Activated CD4-positive, CD25-positive, alpha-beta regulatory T cell (primary cell): Measurements from ENCODE around the gene MMADHC.

Source experiments
- DNase-seq, 4 experiments: peaks; one replicate each; lab custom pipeline; 2025; lab: John Stamatoyannopoulos, UW

MMADHC gene

GRCh38 chr2:149587220-149587949, at the start of gene MMADHC:
Gene MMADHC (minus strand): TSS chr2:149587775. CDS start chr2:149587097, 678 bp downstream.
- DNase-seq = peak; percentile 81 to 87 (median 85)

GRCh38 chr2:149634103-149634502, 46.5 kb upstream of the MMADHC start:
- DNase-seq = no peak

- DNase-seq = no peak
These were observed 42.9 kb upstream of the MMADHC start for GRCh38 chr2:149630445-149630844.

GRCh38 chr2:149629026-149629425, 41.5 kb upstream of the MMADHC start:
- no peak for DNase-seq

GRCh38 chr2:149627111-149627801, 39.7 kb upstream of the MMADHC start:
- no peak for DNase-seq

GRCh38 chr2:149625671-149626070, 38.1 kb upstream of the MMADHC start:
- no peak for DNase-seq

- no peak for DNase-seq
These were observed 37.7 kb upstream of the MMADHC start for GRCh38 chr2:149625271-149625670.

- DNase-seq = no peak
These were observed 34.8 kb upstream of the MMADHC start for GRCh38 chr2:149622343-149622742.

- DNase-seq = no peak
These were observed 29.9 kb upstream of the MMADHC start for GRCh38 chr2:149617476-149617875.

- DNase-seq = no peak
These were observed 29.3 kb upstream of the MMADHC start for GRCh38 chr2:149616681-149617456.

GRCh38 chr2:149613704-149614103, 26.1 kb upstream of the MMADHC start:
- DNase-seq = no peak

GRCh38 chr2:149612122-149612521, 24.5 kb upstream of the MMADHC start:
- DNase-seq = no peak

GRCh38 chr2:149611100-149611820, 23.7 kb upstream of the MMADHC start:
- DNase-seq = no peak

- no peak for DNase-seq
These were observed 18.8 kb upstream of the MMADHC start for GRCh38 chr2:149606251-149606811.

- no peak for DNase-seq
These were observed 15.7 kb upstream of the MMADHC start for GRCh38 chr2:149603248-149603647.

GRCh38 chr2:149601141-149601796, 13.7 kb upstream of the MMADHC start:
- DNase-seq = no peak

- DNase-seq = peak in 3 of 4 experiments; percentile 1 to 18 (median 7)
These were observed 10.2 kb upstream of the MMADHC start for GRCh38 chr2:149597668-149598326.

GRCh38 chr2:149597050-149597667, 9.6 kb upstream of the MMADHC start:
- DNase-seq = no peak

GRCh38 chr2:149596471-149596870, 8.9 kb upstream of the MMADHC start:
- no peak for DNase-seq
